HCT116 (cell line): ENCODE results near the gene TNFRSF21.

Experiments used
- CEBPB ChIP-seq: IDR thresholded peaks from 2 replicates; pipeline ENCODE4 v1.6.1; 2012; ENCODE audit warnings: low read depth
- EZH2 ChIP-seq: fragments of 200-600 bp; sonication (generic); IDR thresholded peaks from 2 replicates; pipeline ENCODE4 v1.6.1; 2017; ENCODE audit warnings: antibody characterized with exemption, mixed run types
- POLR2A ChIP-seq: IDR thresholded peaks from 2 replicates; pipeline ENCODE4 v1.7.0; 2011; ENCODE audit warnings: borderline replicate concordance; ENCODE audit not compliant: insufficient read depth, insufficient read length; ENCODE audit errors: extremely low read depth
- POLR2AphosphoS5 ChIP-seq: IDR thresholded peaks from 2 replicates; pipeline ENCODE4 v1.6.1; 2011; ENCODE audit warnings: mild to moderate bottlenecking, low read depth, low read length, moderate library complexity
- SIN3A ChIP-seq: IDR thresholded peaks from 2 replicates; pipeline ENCODE4 v1.6.1; 2012; ENCODE audit warnings: low read depth
- SP1 ChIP-seq: IDR thresholded peaks from 2 replicates; pipeline ENCODE4 v1.6.1; 2012; ENCODE audit warnings: low read depth
- ZFX ChIP-seq: fragments of 450-650 bp; IDR thresholded peaks from 2 replicates; pipeline ENCODE4 v1.6.1; 2017
- TF ChIP-seq, protein P1 (sequence below), 3 experiments: fragments of 200-600 bp in 1 of 3; sonication (generic) in 1 of 3; IDR thresholded peaks in 2 of 3; conservative IDR thresholded peaks in 1 of 3; 2 replicates each; pipeline ENCODE4 v1.5.1; 2012 to 2017; ENCODE audit warnings: low read depth in 2 of 3, low read length in 2 of 3, antibody characterized with exemption in 1 of 3, borderline replicate concordance in 1 of 3, control low read depth in 1 of 3, mild to moderate bottlenecking in 1 of 3, mixed read lengths in 1 of 3, mixed run types in 1 of 3, moderate library complexity in 1 of 3; ENCODE audit not compliant: insufficient read depth in 1 of 3
- TF ChIP-seq, protein P2 (sequence below): IDR thresholded peaks from 2 replicates; pipeline ENCODE4 v1.6.1; 2012

DNA sequence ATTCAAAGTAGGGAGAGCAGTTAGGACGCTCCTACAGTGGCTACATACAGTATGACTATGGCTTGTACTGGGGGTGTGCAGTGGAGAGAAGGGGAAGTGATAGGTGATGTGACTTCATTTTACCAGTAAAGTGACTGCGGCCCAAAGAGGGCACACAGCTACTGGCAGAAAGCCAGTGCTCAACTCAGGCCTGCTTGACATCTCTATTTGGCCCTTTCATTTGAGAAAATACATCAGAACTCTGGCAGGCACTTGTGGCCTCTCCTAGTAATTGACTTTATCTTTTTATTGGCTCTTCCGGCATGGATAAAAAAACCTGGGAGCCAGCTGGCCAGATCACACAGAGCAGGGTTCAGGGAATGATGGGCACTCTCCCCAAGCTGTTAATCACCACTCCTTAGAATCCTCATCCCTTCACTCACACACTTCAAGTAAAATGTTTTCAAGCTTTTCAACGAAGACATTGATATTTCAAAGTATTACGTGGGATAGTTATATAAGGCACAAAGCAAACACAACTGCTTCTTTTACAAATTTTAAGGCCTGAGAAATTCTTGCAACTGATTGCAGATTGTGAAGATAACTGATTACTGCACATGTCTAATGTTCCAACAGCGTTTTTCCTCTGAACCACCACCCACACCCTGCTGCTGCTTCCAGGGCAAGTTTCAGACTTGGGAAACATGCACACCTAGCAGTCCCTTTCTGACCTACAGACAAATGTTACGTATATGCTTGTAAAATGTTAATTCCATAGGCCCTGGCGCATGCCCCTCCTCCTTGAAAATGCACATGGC is 73.5 kb downstream of the TNFRSF21 start:
- TF ChIP-seq SP1 (no peak), POLR2AphosphoS5 (no peak), SIN3A (no peak), CEBPB (no peak), POLR2A (no peak), ZFX (no peak), EZH2 (no peak)
- TF ChIP-seq, protein P1, sequence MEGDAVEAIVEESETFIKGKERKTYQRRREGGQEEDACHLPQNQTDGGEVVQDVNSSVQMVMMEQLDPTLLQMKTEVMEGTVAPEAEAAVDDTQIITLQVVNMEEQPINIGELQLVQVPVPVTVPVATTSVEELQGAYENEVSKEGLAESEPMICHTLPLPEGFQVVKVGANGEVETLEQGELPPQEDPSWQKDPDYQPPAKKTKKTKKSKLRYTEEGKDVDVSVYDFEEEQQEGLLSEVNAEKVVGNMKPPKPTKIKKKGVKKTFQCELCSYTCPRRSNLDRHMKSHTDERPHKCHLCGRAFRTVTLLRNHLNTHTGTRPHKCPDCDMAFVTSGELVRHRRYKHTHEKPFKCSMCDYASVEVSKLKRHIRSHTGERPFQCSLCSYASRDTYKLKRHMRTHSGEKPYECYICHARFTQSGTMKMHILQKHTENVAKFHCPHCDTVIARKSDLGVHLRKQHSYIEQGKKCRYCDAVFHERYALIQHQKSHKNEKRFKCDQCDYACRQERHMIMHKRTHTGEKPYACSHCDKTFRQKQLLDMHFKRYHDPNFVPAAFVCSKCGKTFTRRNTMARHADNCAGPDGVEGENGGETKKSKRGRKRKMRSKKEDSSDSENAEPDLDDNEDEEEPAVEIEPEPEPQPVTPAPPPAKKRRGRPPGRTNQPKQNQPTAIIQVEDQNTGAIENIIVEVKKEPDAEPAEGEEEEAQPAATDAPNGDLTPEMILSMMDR (IDR thresholded peaks at IDR 0.05 in 2 of 3, conservative IDR thresholded peaks at IDR 0.05 in 1 of 3; ENCODE audit: borderline replicate concordance in 1 of 3, insufficient read depth in 1 of 3, low read depth in 2 of 3, low read length in 2 of 3), result no peak
- TF ChIP-seq, protein P2, sequence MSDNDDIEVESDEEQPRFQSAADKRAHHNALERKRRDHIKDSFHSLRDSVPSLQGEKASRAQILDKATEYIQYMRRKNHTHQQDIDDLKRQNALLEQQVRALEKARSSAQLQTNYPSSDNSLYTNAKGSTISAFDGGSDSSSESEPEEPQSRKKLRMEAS, result no peak
